Testis (tissue), 2 donors: ENCODE data around the gene MYO1E.

Source experiments
- CTCF ChIP-seq, 3 experiments: fragments of 450-650 bp in 2 of 3; fragments of 200-600 bp in 1 of 3; sonication (generic) in 1 of 3; IDR thresholded peaks; one replicate each; pipeline ENCODE4 v1.5.1; 2016 to 2019; ENCODE audit warnings: antibody characterized with exemption in 3 of 3, mild to moderate bottlenecking in 2 of 3, moderate library complexity in 1 of 3
- POLR2A ChIP-seq: fragments of 450-650 bp; IDR thresholded peaks from one replicate; pipeline ENCODE4 v1.6.1; 2017; ENCODE audit warnings: antibody characterized with exemption, mild to moderate bottlenecking, moderate library complexity

DNA sequence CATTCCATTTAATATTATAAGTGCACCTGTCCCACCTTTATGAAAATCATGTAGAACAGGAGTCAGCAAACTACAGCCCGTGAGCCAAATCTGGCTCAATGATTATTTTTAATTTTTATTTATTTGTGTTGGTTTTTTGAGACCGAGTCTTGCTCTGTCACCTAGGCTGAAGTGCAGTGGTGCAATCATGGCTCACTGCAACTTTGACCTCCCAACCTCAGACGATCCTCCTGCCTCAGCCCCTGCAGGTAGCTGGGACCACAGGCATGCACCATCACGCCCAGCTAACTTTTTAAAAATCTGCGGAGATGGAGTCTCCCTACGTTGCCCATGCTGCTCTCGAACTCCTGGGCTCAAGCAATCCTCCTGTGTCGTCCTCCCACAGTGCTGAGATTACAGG, 42.0 kb downstream of the MYO1E start:
- TF ChIP-seq POLR2A = no peak
- TF ChIP-seq CTCF (IDR thresholded peaks at IDR 0.05) = no peak
